Progenitor cell of endocrine pancreas (in vitro differentiated cells): Measurements from ENCODE around the gene METRN. TPM values are rescaled to one million over a fixed set of nuclear protein-coding genes. Genes with fewer than 3 reads are reported as not detected.
A peak's percentile ranks its signal among the peaks of the same experiment; 100 is the strongest.

ENCODE experiments used
- DNase-seq: peaks from one replicate; pipeline ENCODE4 v3.0.0; 2021; ENCODE audit warnings: low spot score; ENCODE audit not compliant: unreplicated experiment
- H3K27ac Mint-ChIP-seq: 2 replicates; pipeline ENCODE4 v1.8.0; 2021; ENCODE audit warnings: mild to moderate bottlenecking, moderate library complexity, mixed read lengths
- H3K27me3 Mint-ChIP-seq: 2 replicates; pipeline ENCODE4 v1.8.0; 2021; ENCODE audit warnings: mixed read lengths
- H3K36me3 Mint-ChIP-seq: 2 replicates; pipeline ENCODE4 v1.8.0; 2022; ENCODE audit warnings: mixed read lengths; ENCODE audit not compliant: insufficient read depth
- H3K4me1 Mint-ChIP-seq: 2 replicates; pipeline ENCODE4 v1.8.0; 2021; ENCODE audit warnings: low read depth, mixed read lengths
- H3K4me3 Mint-ChIP-seq: 2 replicates; pipeline ENCODE4 v1.8.0; 2021; ENCODE audit warnings: low read depth, mild to moderate bottlenecking, moderate library complexity, mixed read lengths
- H3K9me3 Mint-ChIP-seq: 2 replicates; pipeline ENCODE4 v1.8.0; 2021; ENCODE audit warnings: low read depth, mixed read lengths
- CTCF ChIP-seq: fragments of 200-600 bp; sonication (generic); IDR thresholded peaks from one replicate; pipeline ENCODE4 v1.5.0; 2021; ENCODE audit warnings: antibody characterized with exemption, mild to moderate bottlenecking; ENCODE audit not compliant: unreplicated experiment
- total RNA-seq: library from RNA; stranded (reverse); gene quantifications from 2 replicates; pipeline ENCODE4 v1.2.1, GENCODE V29; 2021

METRN gene
- total RNA-seq, 1 donor from 2014 or later: 107 TPM

- no peaks in the 10 kb centered on the region for H3K36me3 Mint-ChIP-seq
- no peak overlapping the region for H3K27ac Mint-ChIP-seq
- DNase-seq: no peak
- H3K4me3 Mint-ChIP-seq: no peak overlapping the region
- no peaks in the 10 kb centered on the region for H3K9me3 Mint-ChIP-seq
- TF ChIP-seq CTCF: no peak
- H3K27me3 Mint-ChIP-seq: peaks cover 4% of the 10 kb centered on the region
- peaks cover 5% of the 10 kb centered on the region for H3K4me1 Mint-ChIP-seq
Observed at GRCh38 chr16:676565-676902, 38.4 kb upstream of the METRN start.

GRCh38 chr16:676913-677312 is 38.0 kb upstream of the METRN start:
- no peak for TF ChIP-seq CTCF
- Mint-ChIP-seq H3K27me3 (peaks cover 4% of the 10 kb centered on the region), H3K9me3 (no peaks in the 10 kb centered on the region), H3K27ac (no peak overlapping the region), H3K4me1 (peaks cover 6% of the 10 kb centered on the region), H3K36me3 (peaks cover 3% of the 10 kb centered on the region), H3K4me3 (no peak overlapping the region)
- DNase-seq: no peak

GRCh38 chr16:677316-678190 is 37.4 kb upstream of the METRN start:
- Mint-ChIP-seq H3K9me3 (no peaks in the 10 kb centered on the region), H3K27ac (no peak overlapping the region), H3K4me1 (peaks cover 8% of the 10 kb centered on the region), H3K36me3 (peaks cover 6% of the 10 kb centered on the region), H3K27me3 (peaks cover 4% of the 10 kb centered on the region), H3K4me3 (no peak overlapping the region)
- TF ChIP-seq CTCF: no peak
- no peak for DNase-seq

GRCh38 chr16:678209-678857 is 36.6 kb upstream of the METRN start:
- H3K9me3 Mint-ChIP-seq: no peaks in the 10 kb centered on the region
- peaks cover 4% of the 10 kb centered on the region for H3K27me3 Mint-ChIP-seq
- no peak overlapping the region for H3K4me3 Mint-ChIP-seq
- H3K4me1 Mint-ChIP-seq: peaks cover 10% of the 10 kb centered on the region
- no peak for DNase-seq
- H3K27ac Mint-ChIP-seq: no peak overlapping the region
- TF ChIP-seq CTCF: no peak
- H3K36me3 Mint-ChIP-seq: peaks cover 7% of the 10 kb centered on the region

- peak; percentile 53 for DNase-seq
- Mint-ChIP-seq H3K27ac (peak overlapping the region; percentile 59), H3K4me1 (peaks cover 10% of the 10 kb centered on the region), H3K9me3 (no peaks in the 10 kb centered on the region), H3K4me3 (peak overlapping the region; percentile 61), H3K27me3 (peaks cover 4% of the 10 kb centered on the region), H3K36me3 (peaks cover 7% of the 10 kb centered on the region)
- TF ChIP-seq CTCF: no peak
Observed at GRCh38 chr16:678858-679813, 35.8 kb upstream of the METRN start.
